GM12878 (cell line): ENCODE results near the gene SRCAP. TPM values are rescaled to one million over a fixed set of nuclear protein-coding genes. Genes with fewer than 3 reads are reported as not detected.

Experiments used
- ATAC-seq: fragments of 200-7000 bp; cut with Tn5 transposase; 3 replicates; pipeline ENCODE4 v1.9.1; 2020; ENCODE audit warnings: mild to moderate bottlenecking, moderate library complexity
- BruUV-seq: library from RNA; stranded (reverse); fragments of 400-500 nt; replicated peaks from 2 replicates; lab custom pipeline; 2021; lab: Mats Ljungman, UMichigan
- CTCF ChIA-PET: fragments of 300-600 bp; sonication (Branson Sonifier 250); formaldehyde crosslinking; extraction: SDS; loops from one replicate; lab custom pipeline; 2021; ENCODE audit warnings: inconsistent platforms; lab: Yijun Ruan, JAX
- POLR2A ChIA-PET: fragments of 350-600 bp; formaldehyde crosslinking; extraction: SDS; loops from one replicate; lab custom pipeline; 2021; ENCODE audit warnings: inconsistent platforms; lab: Charles Lee
- RAD21 ChIA-PET: fragments of 300-600 bp; sonication (Branson Sonifier 250); formaldehyde crosslinking; loops from one replicate; lab custom pipeline; 2023; ENCODE audit warnings: antibody characterized with exemption; ENCODE audit not compliant: unreplicated experiment; lab: Charles Lee
- SMC1A ChIA-PET: fragments of 300-600 bp; sonication (Branson Sonifier 250); formaldehyde crosslinking; loops from one replicate; lab custom pipeline; 2023; ENCODE audit not compliant: unreplicated experiment, uncharacterized antibody; lab: Charles Lee
- DNase-seq: peaks from one replicate; pipeline ENCODE4 v3.0.0-alpha.2; 2011; ENCODE audit warnings: low read depth, low spot score
- FAIRE-seq: peaks from 3 replicates; lab custom pipeline; 2011; peaks lifted over from hg19 to GRCh38; lab: Jason Lieb, UNC
- H2AFZ ChIP-seq: 2 replicates; pipeline ENCODE4 v1.6.0; 2011; ENCODE audit warnings: low read depth, low read length, control low read depth; ENCODE audit not compliant: control insufficient read depth
- H3K27ac ChIP-seq: 2 replicates; pipeline ENCODE4 v1.5.1; 2011; ENCODE audit warnings: control low read depth; ENCODE audit not compliant: control insufficient read depth, insufficient read depth
- H3K27me3 ChIP-seq, 2 experiments: replicated peaks in 1 of 2; 2 replicates each; pipeline versions ENCODE4 v1.6.0 to v1.6.1; 2011; ENCODE audit warnings: low read length in 1 of 2; ENCODE audit not compliant: control insufficient read depth in 2 of 2, insufficient read depth in 2 of 2
- H3K36me3 ChIP-seq, 2 experiments: 2 replicates each; pipeline ENCODE4 v1.5.1; 2011; ENCODE audit warnings: low read length in 1 of 2; ENCODE audit not compliant: control insufficient read depth in 2 of 2, insufficient read depth in 2 of 2
- H3K4me1 ChIP-seq: 2 replicates; pipeline ENCODE4 v1.6.1; 2011; ENCODE audit warnings: mild to moderate bottlenecking, low read length, moderate library complexity, mixed read lengths; ENCODE audit not compliant: control insufficient read depth, insufficient read depth
- H3K4me2 ChIP-seq: 2 replicates; pipeline ENCODE4 v1.6.0; 2011; ENCODE audit warnings: control low read depth; ENCODE audit not compliant: control insufficient read depth, insufficient read depth
- H3K4me3 ChIP-seq: fragments of 200-600 bp; sonication (generic); 2 replicates; pipeline ENCODE4 v1.5.1; 2016
- H3K79me2 ChIP-seq: 2 replicates; pipeline ENCODE4 v1.6.0; 2011; ENCODE audit warnings: low read length; ENCODE audit not compliant: control insufficient read depth, insufficient read depth
- H3K9ac ChIP-seq: 2 replicates; pipeline ENCODE4 v1.8.0; 2011; ENCODE audit warnings: low read length, control low read depth, mixed read lengths; ENCODE audit not compliant: control insufficient read depth, insufficient read depth
- H3K9me3 ChIP-seq: replicated peaks from 3 replicates; pipeline ENCODE4 v1.5.1; 2011; ENCODE audit warnings: mild to moderate bottlenecking, low read length; ENCODE audit not compliant: control insufficient read depth, insufficient read depth
- H4K20me1 ChIP-seq: 2 replicates; pipeline ENCODE4 v1.6.0; 2011; ENCODE audit not compliant: control insufficient read depth, insufficient read depth
- MYB ChIP-seq: fragments of 150-350 bp; IDR thresholded peaks from 2 replicates; pipeline ENCODE4 v1.6.1; 2014; ENCODE audit warnings: mild to moderate bottlenecking, low read depth, low read length, borderline replicate concordance
- POLR2AphosphoS2 ChIP-seq: IDR thresholded peaks from 2 replicates; pipeline ENCODE4 v1.6.1; 2011; ENCODE audit warnings: low read depth, mild to moderate bottlenecking, low read length, improper control_type of control experiment, moderate library complexity
- SIX5 ChIP-seq: IDR thresholded peaks from 2 replicates; pipeline ENCODE4 v1.6.1; 2011; ENCODE audit warnings: mild to moderate bottlenecking, low read depth, low read length, moderate library complexity; ENCODE audit not compliant: severe bottlenecking
- WGBS: methylation state at CpG from one replicate; pipeline ENCODE4 v1.1.6; 2016; ENCODE audit warnings: low lambda C conversion rate; ENCODE audit not compliant: insufficient replicate concordance, insufficient coverage; ENCODE audit errors: missing lambda C conversion rate; 5-methylcytosine and 5-hydroxymethylcytosine counted together
- in situ Hi-C: fragments of 300-500 bp; cut with MboI; formaldehyde crosslinking; loops from 9 replicates; pipeline ENCODE4 v1.14.3; 2018; ENCODE audit warnings: mixed read lengths
- intact Hi-C: fragments of 100-400 bp; cut with micrococcal nuclease; formaldehyde crosslinking; loops from one replicate; pipeline ENCODE4 v1.14.2; 2022; ENCODE audit not compliant: unreplicated experiment
- polyA plus RNA-seq, 11 experiments: library from polyadenylated mRNA; depleted of rRNA in 4 of 11; unstranded in 6 of 11; stranded (reverse) in 5 of 11; fragments of >200 nt; fragmentation: Nextera tagmentation in 4 of 11; fragmentation: Illumina TruSeq in 1 of 11; extraction: Ambion mirVana in 4 of 11; extraction: Trizol in 1 of 11; gene quantifications; 1 replicate in 1 of 11; 2 replicates in 10 of 11; pipeline versions ENCODE4 v1.2.1 to v1.2.3, GENCODE V29; 2011 to 2016; ENCODE audit warnings: inconsistent platforms in 2 of 11, missing spikeins in 2 of 11, low read depth in 1 of 11
- total RNA-seq, 4 experiments: library from RNA; depleted of rRNA in 3 of 4; stranded (reverse); fragments of >200 nt in 3 of 4; fragmentation: Illumina TruSeq in 1 of 4; extraction: Trizol in 1 of 4; gene quantifications; 2 replicates each; pipeline versions ENCODE4 v1.2.1 to v1.2.3, GENCODE V29; 2013 to 2021
- TF ChIP-seq, protein P1 (sequence below): IDR thresholded peaks from 2 replicates; pipeline ENCODE4 v1.6.1; 2012; ENCODE audit warnings: mild to moderate bottlenecking, low read depth, low read length
- TF ChIP-seq, protein P2 (sequence below): fragments of 450-650 bp; IDR thresholded peaks from 2 replicates; pipeline ENCODE4 v1.6.1; 2016; ENCODE audit warnings: mild to moderate bottlenecking
- TF ChIP-seq, protein P3 (sequence below): IDR thresholded peaks from 2 replicates; pipeline ENCODE4 v1.6.1; 2012; ENCODE audit warnings: low read depth, low read length, improper control_type of control experiment
- TF ChIP-seq, protein P4 (sequence below): fragments of 450-650 bp; IDR thresholded peaks from 2 replicates; pipeline ENCODE4 v1.6.1; 2018; ENCODE audit warnings: mild to moderate bottlenecking, low read depth, moderate library complexity; ENCODE audit not compliant: partially characterized antibody

The SRCAP gene
- total and polyA plus RNA-seq, 10 of the 15 experiments (the other 5 are each of a cell fraction or from before 2014, with no cell fraction given), result 0.24 to 58.4 (median 11.6) TPM

DNA sequence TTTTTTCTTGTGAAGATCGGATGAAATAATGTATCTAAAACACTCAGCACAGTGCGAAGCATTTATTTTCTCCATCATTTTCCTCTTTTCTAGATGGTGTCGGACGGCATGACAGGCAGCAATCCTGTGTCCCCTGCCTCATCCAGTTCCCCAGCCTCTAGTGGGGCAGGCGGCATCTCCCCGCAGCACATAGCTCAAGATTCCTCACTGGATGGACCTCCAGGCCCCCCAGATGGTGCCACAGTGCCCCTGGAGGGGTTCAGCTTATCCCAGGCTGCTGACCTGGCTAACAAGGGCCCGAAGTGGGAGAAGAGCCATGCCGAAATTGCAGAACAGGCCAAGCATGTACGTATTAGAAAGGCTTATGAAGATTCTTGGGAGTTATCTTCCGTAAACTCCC, 5.0 kb downstream of the SRCAP start:
- 97% methylated on average over 10 of the region's 10 CpGs for WGBS
- H3K79me2 ChIP-seq, result peaks cover 29% of the 10 kb centered on the region
- no TSS peak for BruUV-seq
- DNase-seq, result no peak
- in situ Hi-C loops, result no loop called here
- FAIRE-seq, result no peak
- no peak overlapping the region for H3K9ac ChIP-seq
- no peak overlapping the region for H3K27ac ChIP-seq
- no peak overlapping the region for H2AFZ ChIP-seq
- no peak overlapping the region for H3K4me3 ChIP-seq
- no peaks in the 10 kb centered on the region for H4K20me1 ChIP-seq
- peaks cover 24 to 64% of the 10 kb centered on the region in 2 experiments for H3K36me3 ChIP-seq
- TF ChIP-seq SIX5 (no peak), MYB (no peak), POLR2AphosphoS2 (no peak)
- TF ChIP-seq, protein P1, sequence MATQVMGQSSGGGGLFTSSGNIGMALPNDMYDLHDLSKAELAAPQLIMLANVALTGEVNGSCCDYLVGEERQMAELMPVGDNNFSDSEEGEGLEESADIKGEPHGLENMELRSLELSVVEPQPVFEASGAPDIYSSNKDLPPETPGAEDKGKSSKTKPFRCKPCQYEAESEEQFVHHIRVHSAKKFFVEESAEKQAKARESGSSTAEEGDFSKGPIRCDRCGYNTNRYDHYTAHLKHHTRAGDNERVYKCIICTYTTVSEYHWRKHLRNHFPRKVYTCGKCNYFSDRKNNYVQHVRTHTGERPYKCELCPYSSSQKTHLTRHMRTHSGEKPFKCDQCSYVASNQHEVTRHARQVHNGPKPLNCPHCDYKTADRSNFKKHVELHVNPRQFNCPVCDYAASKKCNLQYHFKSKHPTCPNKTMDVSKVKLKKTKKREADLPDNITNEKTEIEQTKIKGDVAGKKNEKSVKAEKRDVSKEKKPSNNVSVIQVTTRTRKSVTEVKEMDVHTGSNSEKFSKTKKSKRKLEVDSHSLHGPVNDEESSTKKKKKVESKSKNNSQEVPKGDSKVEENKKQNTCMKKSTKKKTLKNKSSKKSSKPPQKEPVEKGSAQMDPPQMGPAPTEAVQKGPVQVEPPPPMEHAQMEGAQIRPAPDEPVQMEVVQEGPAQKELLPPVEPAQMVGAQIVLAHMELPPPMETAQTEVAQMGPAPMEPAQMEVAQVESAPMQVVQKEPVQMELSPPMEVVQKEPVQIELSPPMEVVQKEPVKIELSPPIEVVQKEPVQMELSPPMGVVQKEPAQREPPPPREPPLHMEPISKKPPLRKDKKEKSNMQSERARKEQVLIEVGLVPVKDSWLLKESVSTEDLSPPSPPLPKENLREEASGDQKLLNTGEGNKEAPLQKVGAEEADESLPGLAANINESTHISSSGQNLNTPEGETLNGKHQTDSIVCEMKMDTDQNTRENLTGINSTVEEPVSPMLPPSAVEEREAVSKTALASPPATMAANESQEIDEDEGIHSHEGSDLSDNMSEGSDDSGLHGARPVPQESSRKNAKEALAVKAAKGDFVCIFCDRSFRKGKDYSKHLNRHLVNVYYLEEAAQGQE, result no peak
- TF ChIP-seq, protein P2, sequence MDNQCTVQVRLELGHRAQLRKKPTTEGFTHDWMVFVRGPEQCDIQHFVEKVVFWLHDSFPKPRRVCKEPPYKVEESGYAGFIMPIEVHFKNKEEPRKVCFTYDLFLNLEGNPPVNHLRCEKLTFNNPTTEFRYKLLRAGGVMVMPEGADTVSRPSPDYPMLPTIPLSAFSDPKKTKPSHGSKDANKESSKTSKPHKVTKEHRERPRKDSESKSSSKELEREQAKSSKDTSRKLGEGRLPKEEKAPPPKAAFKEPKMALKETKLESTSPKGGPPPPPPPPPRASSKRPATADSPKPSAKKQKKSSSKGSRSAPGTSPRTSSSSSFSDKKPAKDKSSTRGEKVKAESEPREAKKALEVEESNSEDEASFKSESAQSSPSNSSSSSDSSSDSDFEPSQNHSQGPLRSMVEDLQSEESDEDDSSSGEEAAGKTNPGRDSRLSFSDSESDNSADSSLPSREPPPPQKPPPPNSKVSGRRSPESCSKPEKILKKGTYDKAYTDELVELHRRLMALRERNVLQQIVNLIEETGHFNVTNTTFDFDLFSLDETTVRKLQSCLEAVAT, result no peak
- TF ChIP-seq, protein P3, sequence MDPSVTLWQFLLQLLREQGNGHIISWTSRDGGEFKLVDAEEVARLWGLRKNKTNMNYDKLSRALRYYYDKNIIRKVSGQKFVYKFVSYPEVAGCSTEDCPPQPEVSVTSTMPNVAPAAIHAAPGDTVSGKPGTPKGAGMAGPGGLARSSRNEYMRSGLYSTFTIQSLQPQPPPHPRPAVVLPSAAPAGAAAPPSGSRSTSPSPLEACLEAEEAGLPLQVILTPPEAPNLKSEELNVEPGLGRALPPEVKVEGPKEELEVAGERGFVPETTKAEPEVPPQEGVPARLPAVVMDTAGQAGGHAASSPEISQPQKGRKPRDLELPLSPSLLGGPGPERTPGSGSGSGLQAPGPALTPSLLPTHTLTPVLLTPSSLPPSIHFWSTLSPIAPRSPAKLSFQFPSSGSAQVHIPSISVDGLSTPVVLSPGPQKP, result no peak
- TF ChIP-seq, protein P4, sequence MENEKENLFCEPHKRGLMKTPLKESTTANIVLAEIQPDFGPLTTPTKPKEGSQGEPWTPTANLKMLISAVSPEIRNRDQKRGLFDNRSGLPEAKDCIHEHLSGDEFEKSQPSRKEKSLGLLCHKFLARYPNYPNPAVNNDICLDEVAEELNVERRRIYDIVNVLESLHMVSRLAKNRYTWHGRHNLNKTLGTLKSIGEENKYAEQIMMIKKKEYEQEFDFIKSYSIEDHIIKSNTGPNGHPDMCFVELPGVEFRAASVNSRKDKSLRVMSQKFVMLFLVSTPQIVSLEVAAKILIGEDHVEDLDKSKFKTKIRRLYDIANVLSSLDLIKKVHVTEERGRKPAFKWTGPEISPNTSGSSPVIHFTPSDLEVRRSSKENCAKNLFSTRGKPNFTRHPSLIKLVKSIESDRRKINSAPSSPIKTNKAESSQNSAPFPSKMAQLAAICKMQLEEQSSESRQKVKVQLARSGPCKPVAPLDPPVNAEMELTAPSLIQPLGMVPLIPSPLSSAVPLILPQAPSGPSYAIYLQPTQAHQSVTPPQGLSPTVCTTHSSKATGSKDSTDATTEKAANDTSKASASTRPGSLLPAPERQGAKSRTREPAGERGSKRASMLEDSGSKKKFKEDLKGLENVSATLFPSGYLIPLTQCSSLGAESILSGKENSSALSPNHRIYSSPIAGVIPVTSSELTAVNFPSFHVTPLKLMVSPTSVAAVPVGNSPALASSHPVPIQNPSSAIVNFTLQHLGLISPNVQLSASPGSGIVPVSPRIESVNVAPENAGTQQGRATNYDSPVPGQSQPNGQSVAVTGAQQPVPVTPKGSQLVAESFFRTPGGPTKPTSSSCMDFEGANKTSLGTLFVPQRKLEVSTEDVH, result no peak
- intact Hi-C loops, result no loop called here
- no peak overlapping the region for H3K4me2 ChIP-seq
- no peaks in the 10 kb centered on the region for H3K9me3 ChIP-seq
- SMC1A ChIA-PET, result interaction anchor here (1.1 kb wide), 1 partner anchor 16 kb away, joined by 3 read pairs; no protein-coding TSS in a partner anchor
- ATAC-seq, result no peak
- no peaks in the 10 kb centered on the region for H3K27me3 ChIP-seq
- POLR2A ChIA-PET, result interaction anchor here (0.8 kb wide), 1 partner anchor 11 kb away, joined by 4 read pairs; no protein-coding TSS in a partner anchor
- RAD21 ChIA-PET, result no interaction called here
- H3K4me1 ChIP-seq, result peaks cover 6% of the 10 kb centered on the region; the same call in 1 of the 2 replicates
- CTCF ChIA-PET, result no interaction called here
